HepG2 (cell line): ENCODE results near the gene CA10. TPM values are rescaled to one million over a fixed set of nuclear protein-coding genes. Genes with fewer than 3 reads are reported as not detected.
A peak's percentile ranks its signal among the peaks of the same experiment; 100 is the strongest.

ENCODE experiments used
- ARID5B ChIP-seq: IDR thresholded peaks from 2 replicates; pipeline ENCODE4 v1.4.0; 2020; ENCODE audit warnings: mild to moderate bottlenecking, missing genetic modification reagents
- BCL6 ChIP-seq: IDR thresholded peaks from 2 replicates; pipeline ENCODE4 v1.6.1; 2016; ENCODE audit warnings: missing genetic modification reagents, missing compliant biosample characterization
- FIP1L1 ChIP-seq: fragments of 200-400 bp; formaldehyde crosslinking; IDR thresholded peaks from 2 replicates; pipeline ENCODE4 v1.6.1; 2018; ENCODE audit warnings: low read depth, mild to moderate bottlenecking, low read length, moderate library complexity, borderline replicate concordance; ENCODE audit not compliant: insufficient read depth
- JDP2 ChIP-seq: sonication (generic); formaldehyde crosslinking; IDR thresholded peaks from 2 replicates; pipeline ENCODE4 v1.8.1; 2022; ENCODE audit warnings: missing genetic modification reagents, borderline replicate concordance
- KLF6 ChIP-seq: IDR thresholded peaks from 2 replicates; pipeline ENCODE4 v1.8.0; 2016; ENCODE audit warnings: missing biosample characterization, missing genetic modification reagents
- NR2F1 ChIP-seq, 2 experiments: fragments of 450-650 bp in 1 of 2; formaldehyde crosslinking in 1 of 2; IDR thresholded peaks; 2 replicates each; pipeline versions ENCODE4 v1.5.0 to v1.6.1; 2016 to 2020; ENCODE audit warnings: mild to moderate bottlenecking in 1 of 2, missing compliant biosample characterization in 1 of 2, missing genetic modification reagents in 1 of 2, moderate library complexity in 1 of 2
- SETDB1 ChIP-seq: sonication (generic); formaldehyde crosslinking; IDR thresholded peaks from 2 replicates; pipeline ENCODE4 v1.5.1; 2020; ENCODE audit warnings: missing genetic modification reagents, mild to moderate bottlenecking, borderline replicate concordance
- SKIL ChIP-seq: sonication (generic); formaldehyde crosslinking; IDR thresholded peaks from 2 replicates; pipeline ENCODE4 v1.8.0; 2022; ENCODE audit warnings: missing genetic modification reagents, mild to moderate bottlenecking, moderate library complexity, borderline replicate concordance
- SMAD3 ChIP-seq: sonication (generic); formaldehyde crosslinking; IDR thresholded peaks from 2 replicates; pipeline ENCODE4 v1.4.0; 2020; ENCODE audit warnings: missing genetic modification reagents
- SP1 ChIP-seq, 2 experiments: fragments of 450-650 bp in 1 of 2; sonication (generic) in 1 of 2; formaldehyde crosslinking in 1 of 2; IDR thresholded peaks; 2 replicates each; pipeline versions ENCODE4 v1.4.0 to v1.6.1; 2016 to 2020; ENCODE audit warnings: missing genetic modification reagents in 1 of 2
- SP140L ChIP-seq: sonication (generic); formaldehyde crosslinking; IDR thresholded peaks from 2 replicates; pipeline ENCODE4 v1.4.0; 2020; ENCODE audit warnings: missing genetic modification reagents, borderline replicate concordance
- TOE1 ChIP-seq: sonication (generic); formaldehyde crosslinking; IDR thresholded peaks from 2 replicates; pipeline ENCODE4 v1.4.0; 2020; ENCODE audit warnings: mild to moderate bottlenecking, missing genetic modification reagents
- YEATS4 ChIP-seq: sonication (generic); formaldehyde crosslinking; IDR thresholded peaks from 2 replicates; pipeline ENCODE4 v1.4.0; 2020; ENCODE audit warnings: missing genetic modification reagents, borderline replicate concordance
- ZBTB3 ChIP-seq: sonication (generic); formaldehyde crosslinking; IDR thresholded peaks from 2 replicates; pipeline ENCODE4 v1.4.0; 2020; ENCODE audit warnings: low read depth, mild to moderate bottlenecking, moderate library complexity, missing genetic modification reagents, borderline replicate concordance
- ZBTB44 ChIP-seq: sonication (generic); formaldehyde crosslinking; IDR thresholded peaks from 2 replicates; pipeline ENCODE4 v1.4.0; 2020; ENCODE audit warnings: missing genetic modification reagents
- ZFP37 ChIP-seq: sonication (generic); formaldehyde crosslinking; IDR thresholded peaks from 2 replicates; pipeline ENCODE4 v1.4.0; 2020; ENCODE audit warnings: missing genetic modification reagents, borderline replicate concordance
- ZNF180 ChIP-seq: sonication (generic); formaldehyde crosslinking; IDR thresholded peaks from 2 replicates; pipeline ENCODE4 v1.4.0; 2020; ENCODE audit warnings: low read depth, missing genetic modification reagents, borderline replicate concordance
- ZNF251 ChIP-seq: sonication (generic); formaldehyde crosslinking; IDR thresholded peaks from 2 replicates; pipeline ENCODE4 v1.9.0; 2021; ENCODE audit warnings: mild to moderate bottlenecking, missing genetic modification reagents
- ZNF329 ChIP-seq: sonication (generic); formaldehyde crosslinking; IDR thresholded peaks from 2 replicates; pipeline ENCODE4 v1.9.0; 2021; ENCODE audit warnings: low read depth, mild to moderate bottlenecking, missing genetic modification reagents
- ZNF484 ChIP-seq: sonication (generic); formaldehyde crosslinking; IDR thresholded peaks from 2 replicates; pipeline ENCODE4 v1.5.1; 2020; ENCODE audit warnings: mild to moderate bottlenecking, low read depth, missing genetic modification reagents, borderline replicate concordance
- ZNF572 ChIP-seq: sonication (generic); formaldehyde crosslinking; IDR thresholded peaks from 2 replicates; pipeline ENCODE4 v1.5.1; 2020; ENCODE audit warnings: mild to moderate bottlenecking, missing genetic modification reagents
- ZNF619 ChIP-seq: sonication (generic); formaldehyde crosslinking; IDR thresholded peaks from 2 replicates; pipeline ENCODE4 v1.4.0; 2020; ENCODE audit warnings: mild to moderate bottlenecking, missing genetic modification reagents
- ZNF713 ChIP-seq: sonication (generic); formaldehyde crosslinking; IDR thresholded peaks from 2 replicates; pipeline ENCODE4 v1.4.0; 2020; ENCODE audit warnings: mild to moderate bottlenecking, missing genetic modification reagents
- ZNF781 ChIP-seq: sonication (generic); formaldehyde crosslinking; IDR thresholded peaks from 2 replicates; pipeline ENCODE4 v1.5.1; 2020; ENCODE audit warnings: borderline replicate concordance, mild to moderate bottlenecking, missing genetic modification reagents; ENCODE audit errors: not compliant biosample characterization
- polyA plus RNA-seq, 8 experiments: library from polyadenylated mRNA; depleted of rRNA in 3 of 8; stranded (reverse) in 7 of 8; unstranded in 1 of 8; fragments of >200 nt; fragmentation: Illumina TruSeq in 4 of 8; extraction: Trizol in 4 of 8; gene quantifications; 2 replicates each; pipeline versions ENCODE4 v1.2.1 to v1.2.3, GENCODE V29; 2011 to 2016; ENCODE audit warnings: low read depth in 4 of 8, missing spikeins in 1 of 8, mixed read lengths in 1 of 8; ENCODE audit not compliant: insufficient read depth in 1 of 8
- total RNA-seq, 5 experiments: library from RNA; depleted of rRNA; stranded (reverse); fragments of >200 nt; fragmentation: Illumina TruSeq; extraction: Trizol; gene quantifications; 2 replicates each; pipeline ENCODE4 v1.2.3, GENCODE V29; 2016; ENCODE audit warnings: low read depth in 1 of 5

CA10 gene
- total and polyA plus RNA-seq, 2 of the 13 experiments (the other 11 are each of a cell fraction or from before 2014, with no cell fraction given), result not detected

GRCh38 chr17:51997723-51998122 is 160.8 kb downstream of the CA10 start (continued):
- TF ChIP-seq ARID5B, result peak; percentile 64
- TF ChIP-seq BCL6 (CRISPR knock-in tag), result peak; percentile 40; the same call in 1 of the 2 replicates
- TF ChIP-seq ZNF329 (CRISPR knock-in tag), result no peak
- TF ChIP-seq ZNF251 (CRISPR knock-in tag), result no peak
- no peak for TF ChIP-seq ZNF713 (CRISPR knock-in tag)
- no peak for TF ChIP-seq ZNF572
- TF ChIP-seq ZFP37, result no peak
- TF ChIP-seq SETDB1, result no peak
- TF ChIP-seq SP140L (CRISPR knock-in tag), result no peak
- TF ChIP-seq SP1 (IDR thresholded peaks at IDR 0.05), result no peak
- no peak for TF ChIP-seq SP1 (CRISPR knock-in tag; IDR thresholded peaks at IDR 0.05)
- no peak for TF ChIP-seq ZNF484
- TF ChIP-seq ZNF180 (CRISPR knock-in tag), result no peak
- no peak for TF ChIP-seq YEATS4 (CRISPR knock-in tag)
- TF ChIP-seq ZNF781 (CRISPR knock-in tag), result no peak
- TF ChIP-seq NR2F1 (CRISPR knock-in tag; IDR thresholded peaks at IDR 0.05), result peak; percentile 59 to 77; a peak in 2 of 4 replicates
- TF ChIP-seq SKIL, result no peak
- TF ChIP-seq ZBTB44 (CRISPR knock-in tag), result no peak
- no peak for TF ChIP-seq TOE1
- TF ChIP-seq SMAD3, result no peak
- TF ChIP-seq FIP1L1, result no peak
- no peak for TF ChIP-seq ZNF619 (CRISPR knock-in tag)
- no peak for TF ChIP-seq ZBTB3 (CRISPR knock-in tag)
- TF ChIP-seq JDP2, result no peak
- no peak for TF ChIP-seq KLF6
